B cell (primary cell): ENCODE measurements around the gene INCA1. TPM values are rescaled to one million over a fixed set of nuclear protein-coding genes. Genes with fewer than 3 reads are reported as not detected.
A peak's percentile ranks its signal among the peaks of the same experiment; 100 is the strongest.

Source experiments
- ATAC-seq: fragments of 200-7000 bp; cut with Tn5 transposase; one replicate; pipeline ENCODE4 v1.10.0; 2021; ENCODE audit warnings: low read depth, mild to moderate bottlenecking, moderate number of reproducible peaks, moderate library complexity
- CTCF ChIA-PET: fragments of 350-600 bp; sonication (Branson Sonifier 250); formaldehyde crosslinking; loops from one replicate; lab custom pipeline; 2021; ENCODE audit warnings: antibody characterized with exemption, inconsistent platforms; lab: Charles Lee
- POLR2A ChIA-PET: fragments of 350-600 bp; sonication (Branson Sonifier 250); formaldehyde crosslinking; loops from one replicate; lab custom pipeline; 2021; ENCODE audit warnings: antibody characterized with exemption; lab: Charles Lee
- DNase-seq: peaks from one replicate; pipeline ENCODE4 v3.0.0; 2013
- H2AFZ ChIP-seq: 2 replicates; pipeline ENCODE4 v1.6.1; 2012; ENCODE audit warnings: mild to moderate bottlenecking, low read depth, low read length; ENCODE audit not compliant: insufficient read depth, poor library complexity, severe bottlenecking
- H3K27ac ChIP-seq, 2 donors: 1 replicate in 1 of 2; 2 replicates in 1 of 2; pipeline ENCODE4 v1.5.1; 2012 to 2013; ENCODE audit warnings: low read length in 2 of 2, mild to moderate bottlenecking in 2 of 2, moderate library complexity in 1 of 2
- H3K27me3 ChIP-seq, 4 experiments: fragments of 200-600 bp in 1 of 4; sonication (generic) in 1 of 4; replicated peaks in 1 of 4; 1 replicate in 2 of 4; 2 replicates in 2 of 4; pipeline versions ENCODE4 v1.6.1 to v1.7.0; 2013 to 2016; ENCODE audit warnings: low read length in 3 of 4, mild to moderate bottlenecking in 2 of 4, mixed read lengths in 1 of 4, moderate library complexity in 1 of 4; ENCODE audit not compliant: insufficient read depth in 4 of 4, control insufficient read depth in 3 of 4; ENCODE audit errors: control extremely low read depth in 1 of 4
- H3K36me3 ChIP-seq, 2 experiments: replicated peaks in 1 of 2; 1 replicate in 1 of 2; 2 replicates in 1 of 2; pipeline versions ENCODE4 v1.6.1 to v1.7.1; 2013; ENCODE audit warnings: low read length in 1 of 2; ENCODE audit not compliant: insufficient read depth in 2 of 2, control insufficient read depth in 1 of 2; ENCODE audit errors: control extremely low read depth in 1 of 2, extremely low read depth in 1 of 2
- H3K4me1 ChIP-seq, 2 donors: fragments of 200-600 bp in 1 of 2; sonication (generic) in 1 of 2; 1 replicate in 1 of 2; 2 replicates in 1 of 2; pipeline versions ENCODE4 v1.5.1 to v1.6.1; 2013 to 2017; ENCODE audit warnings: low read length in 2 of 2; ENCODE audit not compliant: control insufficient read depth in 2 of 2, insufficient read depth in 2 of 2
- H3K4me2 ChIP-seq: replicated peaks from 2 replicates; pipeline ENCODE3; 2012; ENCODE audit warnings: mild to moderate bottlenecking, low read depth, low read length; ENCODE audit not compliant: poor library complexity, severe bottlenecking
- H3K4me3 ChIP-seq, 5 experiments: fragments of 200-600 bp in 1 of 5; sonication (generic) in 1 of 5; 1 replicate in 3 of 5; 2 replicates in 2 of 5; pipeline versions ENCODE4 v1.5.1 to v1.7.0; 2011 to 2016; ENCODE audit warnings: low read length in 4 of 5, mild to moderate bottlenecking in 4 of 5, low read depth in 2 of 5, control low read depth in 1 of 5, moderate library complexity in 1 of 5; ENCODE audit not compliant: insufficient read depth in 1 of 5; ENCODE audit errors: control extremely low read depth in 1 of 5, extremely low read depth in 1 of 5
- H3K79me2 ChIP-seq: fragments of 200-600 bp; sonication (generic); one replicate; pipeline ENCODE4 v1.6.0; 2016; ENCODE audit warnings: low read length; ENCODE audit not compliant: control insufficient read depth, insufficient read depth
- H3K9ac ChIP-seq: fragments of 200-600 bp; sonication (generic); 2 replicates; pipeline ENCODE4 v1.6.1; 2017; ENCODE audit warnings: mild to moderate bottlenecking, low read length, moderate library complexity
- H3K9me3 ChIP-seq, 3 donors: one replicate each; pipeline versions ENCODE4 v1.6.1 to v1.7.1; 2013; ENCODE audit warnings: low read length in 2 of 3; ENCODE audit not compliant: control insufficient read depth in 2 of 3, insufficient read depth in 1 of 3; ENCODE audit errors: control extremely low read depth in 1 of 3
- H4K20me1 ChIP-seq: 2 replicates; pipeline ENCODE4 v1.6.0; 2012; ENCODE audit warnings: mild to moderate bottlenecking, low read length; ENCODE audit not compliant: insufficient read depth, control insufficient read depth, poor library complexity, severe bottlenecking
- H3K27ac Mint-ChIP-seq: one replicate; pipeline ENCODE4 v1.8.0; 2021; ENCODE audit warnings: mixed read lengths
- H3K27me3 Mint-ChIP-seq: one replicate; pipeline ENCODE4 v1.8.0; 2021; ENCODE audit warnings: mixed read lengths
- H3K4me1 Mint-ChIP-seq: one replicate; pipeline ENCODE4 v1.8.0; 2021; ENCODE audit warnings: mixed read lengths
- H3K4me3 Mint-ChIP-seq: one replicate; pipeline ENCODE4 v1.8.0; 2021; ENCODE audit warnings: mixed read lengths
- H3K9me3 Mint-ChIP-seq: one replicate; pipeline ENCODE4 v1.8.0; 2022; ENCODE audit warnings: mixed read lengths; ENCODE audit not compliant: insufficient read depth
- EZH2 ChIP-seq: IDR thresholded peaks from 2 replicates; pipeline ENCODE4 v1.6.1; 2012; ENCODE audit warnings: borderline replicate concordance, low read depth, mild to moderate bottlenecking, moderate library complexity, low read length; ENCODE audit not compliant: insufficient read depth, poor library complexity, severe bottlenecking
- WGBS: methylation state at CpG from one replicate; pipeline ENCODE4 v1.1.5; 2013; ENCODE audit warnings: missing lambda C conversion rate; ENCODE audit not compliant: insufficient coverage; 5-methylcytosine and 5-hydroxymethylcytosine counted together
- intact Hi-C: fragments of 100-400 bp; cut with micrococcal nuclease; formaldehyde crosslinking; loops from one replicate; pipeline ENCODE4 v1.10.0; 2022
- polyA plus RNA-seq: library from polyadenylated mRNA; depleted of rRNA; stranded (reverse); fragments of >200 nt; gene quantifications from 2 replicates; pipeline ENCODE4 v1.2.3, GENCODE V29; 2012
- small RNA-seq: library from RNA; depleted of rRNA; stranded (forward); fragments of <200 nt; gene quantifications from one replicate; pipeline ENCODE3, GENCODE V24; 2012; ENCODE audit warnings: low replicate concordance, low read depth; ENCODE audit not compliant: insufficient read length
- total RNA-seq, 2 donors: library from RNA; stranded (reverse); fragments of 120-200 nt in 1 of 2; gene quantifications; 1 replicate in 1 of 2; 2 replicates in 1 of 2; pipeline versions ENCODE4 v1.2.3 to v1.2.4, GENCODE V29; 2013 to 2022
- TF ChIP-seq, protein P1 (sequence below): fragments of 200-600 bp; IDR thresholded peaks from one replicate; pipeline ENCODE4 v1.8.0; 2022; ENCODE audit warnings: antibody characterized with exemption, mild to moderate bottlenecking

The INCA1 gene
- total and polyA plus RNA-seq, 2 donors (not counting 1 experiment from before 2014, with no cell fraction given) = 0.30 to 0.60 TPM

DNA sequence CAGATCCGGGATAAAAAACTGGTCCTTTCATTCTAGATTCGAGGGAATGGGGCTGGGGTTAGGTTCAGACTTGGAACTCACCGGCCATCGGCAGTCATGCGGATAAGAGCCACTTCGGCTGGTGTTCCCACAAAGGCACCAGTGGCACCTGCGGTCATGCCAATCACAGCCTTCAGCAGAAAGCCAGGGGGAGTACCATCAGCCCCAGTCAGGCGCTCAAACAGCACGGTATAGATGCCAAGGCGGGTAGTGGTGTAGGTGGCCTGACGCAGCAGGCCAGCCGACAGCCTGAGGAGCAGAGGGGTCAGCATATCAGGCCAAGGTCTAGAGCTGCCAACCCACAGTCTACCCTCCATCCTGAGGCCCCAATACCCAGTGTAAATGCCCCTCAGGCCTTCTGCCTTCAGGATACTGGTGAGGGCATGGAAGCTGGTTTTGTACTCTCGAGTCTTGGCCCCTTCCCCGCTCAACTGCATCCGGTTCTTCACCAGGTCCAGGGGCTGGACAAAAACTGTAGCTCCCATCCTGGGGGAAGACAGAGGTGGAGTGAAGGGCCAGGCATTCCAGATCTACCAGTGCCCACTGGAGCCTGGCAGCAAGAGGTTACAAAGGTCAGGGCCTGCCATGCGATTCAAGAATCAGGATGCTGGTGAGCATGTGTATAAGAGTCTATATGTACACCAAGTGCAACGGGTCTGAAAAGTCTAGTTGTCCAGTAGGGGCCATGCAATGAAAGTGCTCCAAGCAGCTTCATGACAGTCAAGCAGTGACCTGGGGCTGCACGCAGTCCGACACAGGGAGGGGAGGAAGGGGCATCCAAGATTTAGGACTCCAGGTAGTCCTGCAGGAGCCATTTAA is 58.4 kb downstream of the INCA1 start:
- H3K36me3 ChIP-seq = peaks cover 0 to 35% of the 10 kb centered on the region in 2 experiments
- no peaks in the 10 kb centered on the region for H3K9me3 Mint-ChIP-seq
- ATAC-seq = no peak
- peaks cover 42% of the 10 kb centered on the region for H3K79me2 ChIP-seq
- peaks cover 55% of the 10 kb centered on the region for H3K4me1 Mint-ChIP-seq
- peaks cover 0 to 4% (median 0%) of the 10 kb centered on the region in 4 experiments for H3K27me3 ChIP-seq
- peak overlapping the region; percentile 70 to 87 for H3K27ac ChIP-seq
- peak overlapping the region; percentile 68 to 100 (median 86) for H3K4me3 ChIP-seq
- H3K4me2 ChIP-seq = peak overlapping the region; percentile 99
- H3K4me1 ChIP-seq = peaks cover 44 to 54% of the 10 kb centered on the region in 2 donors
- intact Hi-C loops = loop anchor here (2.0 kb wide), 1 partner anchor 30 kb away; no protein-coding TSS in a partner anchor
- H3K27me3 Mint-ChIP-seq = peaks cover 6% of the 10 kb centered on the region
- POLR2A ChIA-PET = interaction anchor here (1.3 to 2.6 kb wide), 6 partner anchors 10 to 795 kb away, joined by 3 to 38 read pairs (median 9); partner anchors contain the start of genes CAMTA2, PFN1, SPAG7 and ZNF594
- TF ChIP-seq, protein P1, sequence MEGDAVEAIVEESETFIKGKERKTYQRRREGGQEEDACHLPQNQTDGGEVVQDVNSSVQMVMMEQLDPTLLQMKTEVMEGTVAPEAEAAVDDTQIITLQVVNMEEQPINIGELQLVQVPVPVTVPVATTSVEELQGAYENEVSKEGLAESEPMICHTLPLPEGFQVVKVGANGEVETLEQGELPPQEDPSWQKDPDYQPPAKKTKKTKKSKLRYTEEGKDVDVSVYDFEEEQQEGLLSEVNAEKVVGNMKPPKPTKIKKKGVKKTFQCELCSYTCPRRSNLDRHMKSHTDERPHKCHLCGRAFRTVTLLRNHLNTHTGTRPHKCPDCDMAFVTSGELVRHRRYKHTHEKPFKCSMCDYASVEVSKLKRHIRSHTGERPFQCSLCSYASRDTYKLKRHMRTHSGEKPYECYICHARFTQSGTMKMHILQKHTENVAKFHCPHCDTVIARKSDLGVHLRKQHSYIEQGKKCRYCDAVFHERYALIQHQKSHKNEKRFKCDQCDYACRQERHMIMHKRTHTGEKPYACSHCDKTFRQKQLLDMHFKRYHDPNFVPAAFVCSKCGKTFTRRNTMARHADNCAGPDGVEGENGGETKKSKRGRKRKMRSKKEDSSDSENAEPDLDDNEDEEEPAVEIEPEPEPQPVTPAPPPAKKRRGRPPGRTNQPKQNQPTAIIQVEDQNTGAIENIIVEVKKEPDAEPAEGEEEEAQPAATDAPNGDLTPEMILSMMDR = no peak
- TF ChIP-seq EZH2 = no peak
- peak overlapping the region; percentile 78 for H2AFZ ChIP-seq
- DNase-seq = peak; percentile 36
- no peaks in the 10 kb centered on the region for H3K9me3 ChIP-seq
- peaks cover under 1% of the 10 kb centered on the region for H4K20me1 ChIP-seq
- H3K4me3 Mint-ChIP-seq = peak overlapping the region; percentile 89
- H3K27ac Mint-ChIP-seq = peak overlapping the region; percentile 95
- CTCF ChIA-PET = interaction anchor here (0.5 to 3.1 kb wide), 12 partner anchors 10 to 568 kb away, joined by 3 to 24 read pairs (median 6); partner anchors contain the start of genes CAMTA2, PFN1, SPAG7 and ZFP3
- 69% methylated on average over 18 of the region's 19 CpGs for WGBS
- peak overlapping the region; percentile 86 for H3K9ac ChIP-seq

Small RNA genes within 50 kb of the gene (small RNA-seq; reads per million reads assigned to genes)
- gene MIR6864 (not detected), gene MIR6865 (not detected)

Other genes with a start within 250 kb of the INCA1 start
- not detected in 2 replicates for gene TM4SF5, start 225.6 kb downstream of the INCA1 start, total RNA-seq
- not detected in 2 replicates for gene TM4SF5, start 225.6 kb downstream of the INCA1 start, polyA plus RNA-seq
- not detected in 2 replicates for gene VMO1, start 211.2 kb downstream of the INCA1 start, total RNA-seq
- gene VMO1, start 211.2 kb downstream of the INCA1 start, polyA plus RNA-seq = 0.57 TPM in 1 of 2 replicates, not detected in the other
- gene GLTPD2, start 208.6 kb downstream of the INCA1 start, total RNA-seq = not detected in 2 replicates
- not detected in 2 replicates for gene GLTPD2, start 208.6 kb downstream of the INCA1 start, polyA plus RNA-seq
- gene PSMB6, start 201.4 kb downstream of the INCA1 start, total RNA-seq = 55.7 and 56.0 TPM in 2 replicates
- gene PSMB6, start 201.4 kb downstream of the INCA1 start, polyA plus RNA-seq = 65.2 and 73.2 TPM in 2 replicates
- 69.2 and 72.1 TPM in 2 replicates for gene PLD2, start 190.4 kb downstream of the INCA1 start, total RNA-seq
- 53.1 and 54.5 TPM in 2 replicates for gene PLD2, start 190.4 kb downstream of the INCA1 start, polyA plus RNA-seq
- gene MINK1, start 164.2 kb downstream of the INCA1 start, total RNA-seq = 108 and 109 TPM in 2 replicates
- gene MINK1, start 164.2 kb downstream of the INCA1 start, polyA plus RNA-seq = 160 and 190 TPM in 2 replicates
- gene C17orf107, start 98.0 kb downstream of the INCA1 start, total RNA-seq = 2.5 and 3.9 TPM in 2 replicates
- 4.6 and 9.4 TPM in 2 replicates for gene C17orf107, start 98.0 kb downstream of the INCA1 start, polyA plus RNA-seq
- gene CHRNE, start 94.4 kb downstream of the INCA1 start, total RNA-seq = 0.99 and 1.0 TPM in 2 replicates
- 3.0 and 4.7 TPM in 2 replicates for gene CHRNE, start 94.4 kb downstream of the INCA1 start, polyA plus RNA-seq
- not detected in 2 replicates for gene GP1BA, start 65.2 kb downstream of the INCA1 start, total RNA-seq
- gene GP1BA, start 65.2 kb downstream of the INCA1 start, polyA plus RNA-seq = 0.06 and 0.07 TPM in 2 replicates
- 32.3 and 42.7 TPM in 2 replicates for gene SLC25A11, start 57.5 kb downstream of the INCA1 start, total RNA-seq
- gene SLC25A11, start 57.5 kb downstream of the INCA1 start, polyA plus RNA-seq = 26.1 and 44.4 TPM in 2 replicates
- 131 and 143 TPM in 2 replicates for gene RNF167, start 57.3 kb downstream of the INCA1 start, total RNA-seq
- gene RNF167, start 57.3 kb downstream of the INCA1 start, polyA plus RNA-seq = 114 and 186 TPM in 2 replicates
- 307 and 330 TPM in 2 replicates for gene PFN1, start 49.0 kb downstream of the INCA1 start, total RNA-seq
- gene PFN1, start 49.0 kb downstream of the INCA1 start, polyA plus RNA-seq = 609 and 618 TPM in 2 replicates
- gene ENO3, start 46.4 kb downstream of the INCA1 start, total RNA-seq = 32.5 and 34.8 TPM in 2 replicates
- gene ENO3, start 46.4 kb downstream of the INCA1 start, polyA plus RNA-seq = 35.4 and 50.1 TPM in 2 replicates
- gene SPAG7, start 29.7 kb downstream of the INCA1 start, total RNA-seq = 52.5 and 53.6 TPM in 2 replicates
- gene SPAG7, start 29.7 kb downstream of the INCA1 start, polyA plus RNA-seq = 43.4 and 46.9 TPM in 2 replicates
- gene CAMTA2, start 9.8 kb downstream of the INCA1 start, total RNA-seq = 57.6 and 57.9 TPM in 2 replicates
- gene CAMTA2, start 9.8 kb downstream of the INCA1 start, polyA plus RNA-seq = 37.1 and 48.3 TPM in 2 replicates
- 29.6 and 41.5 TPM in 2 replicates for gene KIF1C, start 428 bp upstream of the INCA1 start, total RNA-seq
- 2.9 and 5.7 TPM in 2 replicates for gene KIF1C, start 428 bp upstream of the INCA1 start, polyA plus RNA-seq
- not detected in 2 replicates for gene SLC52A1, start 37.9 kb upstream of the INCA1 start, total RNA-seq
- not detected in 2 replicates for gene SLC52A1, start 37.9 kb upstream of the INCA1 start, polyA plus RNA-seq
- 15.8 and 16.2 TPM in 2 replicates for gene ZFP3, start 80.9 kb upstream of the INCA1 start, total RNA-seq
- gene ZFP3, start 80.9 kb upstream of the INCA1 start, polyA plus RNA-seq = 3.2 and 5.1 TPM in 2 replicates
- gene ZNF232, start 114.4 kb upstream of the INCA1 start, total RNA-seq = 17.4 and 19.3 TPM in 2 replicates
- 9.9 and 10.2 TPM in 2 replicates for gene ZNF232, start 114.4 kb upstream of the INCA1 start, polyA plus RNA-seq
- gene USP6, start 118.5 kb upstream of the INCA1 start, total RNA-seq = 0.47 and 0.61 TPM in 2 replicates
- 0.14 and 0.36 TPM in 2 replicates for gene USP6, start 118.5 kb upstream of the INCA1 start, polyA plus RNA-seq
- gene ZNF594, start 194.3 kb upstream of the INCA1 start, total RNA-seq = 36.2 and 38.9 TPM in 2 replicates
- 4.9 and 5.9 TPM in 2 replicates for gene ZNF594, start 194.3 kb upstream of the INCA1 start, polyA plus RNA-seq
- 87.3 and 87.4 TPM in 2 replicates for gene SCIMP, start 237.3 kb upstream of the INCA1 start, total RNA-seq
- gene SCIMP, start 237.3 kb upstream of the INCA1 start, polyA plus RNA-seq = 61.7 and 98.5 TPM in 2 replicates